SK-N-SH (cell line): ENCODE measurements around the gene WWC1. TPM values are rescaled to one million over a fixed set of nuclear protein-coding genes. Genes with fewer than 3 reads are reported as not detected.

Source experiments
- CTCF ChIA-PET: fragments of 300-600, 350-600 bp; formaldehyde crosslinking; extraction: SDS; loops from one replicate; lab custom pipeline; 2021; lab: Yijun Ruan, JAX
- POLR2A ChIA-PET: fragments of 350-600 bp; sonication (Branson Sonifier 250); formaldehyde crosslinking; extraction: SDS; loops from one replicate; lab custom pipeline; 2020; ENCODE audit warnings: antibody characterized with exemption, inconsistent platforms; lab: Yijun Ruan, JAX
- DNase-seq: peaks from one replicate; pipeline ENCODE4 v3.0.0; 2012
- H2AFZ ChIP-seq: fragments of 200-600 bp; sonication (generic); 2 replicates; pipeline ENCODE4 v1.8.1; 2016; ENCODE audit warnings: antibody characterized with exemption, mild to moderate bottlenecking, low read depth
- H3F3A ChIP-seq: fragments of 200-600 bp; sonication (generic); replicated peaks from 2 replicates; pipeline ENCODE3; 2016; ENCODE audit warnings: antibody characterized with exemption, mild to moderate bottlenecking; ENCODE audit not compliant: insufficient read depth
- H3K27ac ChIP-seq, 2 experiments: fragments of 200-500 bp in 1 of 2; fragments of 200-600 bp in 1 of 2; sonication (Bioruptor generic) in 1 of 2; sonication (generic), shearing (Covaris generic) in 1 of 2; 2 replicates each; pipeline versions ENCODE4 v1.5.1 to v1.6.1; 2014 to 2016; ENCODE audit warnings: low read depth in 2 of 2, inconsistent platforms in 1 of 2, low read length in 1 of 2, mild to moderate bottlenecking in 1 of 2, mixed read lengths in 1 of 2
- H3K27me3 ChIP-seq: fragments of 200-600 bp; sonication (generic), shearing (Covaris generic); 2 replicates; pipeline ENCODE4 v1.6.1; 2016; ENCODE audit warnings: mixed run types; ENCODE audit not compliant: insufficient read depth
- H3K36me3 ChIP-seq, 2 experiments: fragments of 200-500 bp in 1 of 2; fragments of 200-600 bp in 1 of 2; sonication (Bioruptor generic) in 1 of 2; sonication (generic) in 1 of 2; replicated peaks in 1 of 2; 2 replicates each; pipeline versions ENCODE3 to v1.5.1; 2014 to 2016; ENCODE audit warnings: low read length in 1 of 2, mild to moderate bottlenecking in 1 of 2; ENCODE audit not compliant: insufficient read depth in 2 of 2, control insufficient read depth in 1 of 2
- H3K4me1 ChIP-seq, 2 experiments: fragments of 200-500 bp in 1 of 2; fragments of 200-600 bp in 1 of 2; sonication (Bioruptor generic) in 1 of 2; sonication (generic), shearing (Covaris generic) in 1 of 2; 2 replicates each; pipeline versions ENCODE4 v1.5.1 to v1.6.1; 2014 to 2016; ENCODE audit warnings: low read depth in 1 of 2, low read length in 1 of 2, mixed run types in 1 of 2; ENCODE audit not compliant: insufficient read depth in 2 of 2, control insufficient read depth in 1 of 2
- H3K4me2 ChIP-seq: fragments of 200-600 bp; sonication (generic), shearing (Covaris generic); 2 replicates; pipeline ENCODE4 v1.6.1; 2017; ENCODE audit warnings: mixed run types
- H3K4me3 ChIP-seq, 2 experiments: fragments of 200-500 bp in 1 of 2; fragments of 200-600 bp in 1 of 2; sonication (Bioruptor generic) in 1 of 2; sonication (generic), shearing (Covaris generic) in 1 of 2; 2 replicates each; pipeline versions ENCODE4 v1.5.1 to v1.8.1; 2014 to 2016; ENCODE audit warnings: low read depth in 2 of 2, inconsistent platforms in 1 of 2, low read length in 1 of 2, mild to moderate bottlenecking in 1 of 2, mixed read lengths in 1 of 2, moderate library complexity in 1 of 2
- H3K79me2 ChIP-seq: fragments of 200-600 bp; sonication (generic); 2 replicates; pipeline ENCODE4 v1.8.1; 2017; ENCODE audit warnings: mild to moderate bottlenecking; ENCODE audit not compliant: insufficient read depth
- H3K9ac ChIP-seq: fragments of 200-600 bp; sonication (generic); 2 replicates; pipeline ENCODE4 v1.6.1; 2017; ENCODE audit warnings: mixed run types
- H3K9me2 ChIP-seq: fragments of 200-600 bp; sonication (generic); 2 replicates; pipeline ENCODE4 v1.6.1; 2017; ENCODE audit warnings: mixed run types
- H3K9me3 ChIP-seq: fragments of 200-600 bp; sonication (generic); 2 replicates; pipeline ENCODE4 v1.6.1; 2017; ENCODE audit warnings: mixed run types, mild to moderate bottlenecking, moderate library complexity
- H4K20me1 ChIP-seq: fragments of 200-600 bp; sonication (generic); 2 replicates; pipeline ENCODE4 v1.6.1; 2017; ENCODE audit warnings: mild to moderate bottlenecking, mixed run types; ENCODE audit not compliant: insufficient read depth
- ELF1 ChIP-seq: IDR thresholded peaks from 2 replicates; pipeline ENCODE4 v1.4.0; 2012
- EP300 ChIP-seq, 2 experiments: IDR thresholded peaks; 2 replicates each; pipeline versions ENCODE4 v1.4.0 to v1.6.1; 2012; ENCODE audit warnings: borderline replicate concordance in 1 of 2, low read depth in 1 of 2, low read length in 1 of 2
- EZH2phosphoT487 ChIP-seq: fragments of 200-600 bp; sonication (generic); IDR thresholded peaks from 2 replicates; pipeline ENCODE4 v1.6.1; 2017; ENCODE audit warnings: low read depth, mixed run types, mild to moderate bottlenecking, antibody characterized with exemption, moderate library complexity, borderline replicate concordance
- FOSL2 ChIP-seq: IDR thresholded peaks from 2 replicates; pipeline ENCODE4 v1.4.0; 2012; ENCODE audit warnings: low read depth, mild to moderate bottlenecking, moderate library complexity, borderline replicate concordance
- FOXJ3 ChIP-seq: sonication (generic); formaldehyde crosslinking; IDR thresholded peaks from 2 replicates; pipeline ENCODE4 v1.5.1; 2020; ENCODE audit warnings: mild to moderate bottlenecking, missing genetic modification reagents
- FOXM1 ChIP-seq: IDR thresholded peaks from 2 replicates; pipeline ENCODE4 v1.4.0; 2012; ENCODE audit warnings: low read depth, mild to moderate bottlenecking
- GABPA ChIP-seq: IDR thresholded peaks from 2 replicates; pipeline ENCODE4 v1.4.0; 2012; ENCODE audit warnings: low read depth, mild to moderate bottlenecking
- GATA2 ChIP-seq: sonication (generic); formaldehyde crosslinking; IDR thresholded peaks from 2 replicates; pipeline ENCODE4 v1.5.0; 2020; ENCODE audit warnings: mild to moderate bottlenecking, missing genetic modification reagents
- JUND ChIP-seq: IDR thresholded peaks from 2 replicates; pipeline ENCODE4 v1.4.0; 2012
- NFIC ChIP-seq: IDR thresholded peaks from 2 replicates; pipeline ENCODE4 v1.4.0; 2012; ENCODE audit warnings: borderline replicate concordance
- POLR2AphosphoS5 ChIP-seq: IDR thresholded peaks from 2 replicates; pipeline ENCODE4 v1.6.1; 2012; ENCODE audit warnings: low read depth, low read length
- RAD21 ChIP-seq: IDR thresholded peaks from 2 replicates; pipeline ENCODE4 v1.6.1; 2012; ENCODE audit warnings: mild to moderate bottlenecking, low read length
- RCOR1 ChIP-seq: fragments of 150-350 bp; IDR thresholded peaks from 2 replicates; pipeline ENCODE4 v1.6.1; 2017; ENCODE audit warnings: antibody characterized with exemption, low read length
- RFX5 ChIP-seq: IDR thresholded peaks from 2 replicates; pipeline ENCODE4 v1.6.1; 2012; ENCODE audit warnings: mild to moderate bottlenecking, improper control_type of control experiment, low read length
- RXRA ChIP-seq: IDR thresholded peaks from 2 replicates; pipeline ENCODE4 v1.4.0; 2012; ENCODE audit warnings: low read depth, mild to moderate bottlenecking, borderline replicate concordance
- TCF12 ChIP-seq: IDR thresholded peaks from 2 replicates; pipeline ENCODE4 v1.4.0; 2012
- WGBS: methylation state at CpG from one replicate; pipeline ENCODE4 v1.1.6; 2017; ENCODE audit warnings: low lambda C conversion rate; 5-methylcytosine and 5-hydroxymethylcytosine counted together
- polyA plus RNA-seq, 3 experiments: library from polyadenylated mRNA; depleted of rRNA; stranded (reverse); fragments of >200 nt; gene quantifications; 2 replicates each; pipeline ENCODE4 v1.2.3, GENCODE V29; 2012
- TF ChIP-seq, protein P1 (sequence below): IDR thresholded peaks from 2 replicates; pipeline ENCODE4 v1.4.0; 2012; ENCODE audit warnings: low read depth, borderline replicate concordance
- TF ChIP-seq, protein P2 (sequence below): fragments of 150-350 bp; IDR thresholded peaks from 2 replicates; pipeline ENCODE4 v1.6.1; 2017; ENCODE audit warnings: antibody characterized with exemption, low read length, low read depth, borderline replicate concordance
- TF ChIP-seq, protein P3 (sequence below): IDR thresholded peaks from 2 replicates; pipeline ENCODE4; 2012
- TF ChIP-seq, protein P4 (sequence below): IDR thresholded peaks from 2 replicates; pipeline ENCODE4 v1.6.1; 2012; ENCODE audit warnings: mild to moderate bottlenecking, low read depth, low read length, moderate library complexity
- TF ChIP-seq, protein P5 (sequence below): IDR thresholded peaks from 2 replicates; pipeline ENCODE4 v1.4.0; 2012; ENCODE audit warnings: low read depth, borderline replicate concordance

Gene WWC1
- polyA plus RNA-seq, 1 of the 3 experiments (the other 2 are of a cell fraction): 16.9 TPM

DNA sequence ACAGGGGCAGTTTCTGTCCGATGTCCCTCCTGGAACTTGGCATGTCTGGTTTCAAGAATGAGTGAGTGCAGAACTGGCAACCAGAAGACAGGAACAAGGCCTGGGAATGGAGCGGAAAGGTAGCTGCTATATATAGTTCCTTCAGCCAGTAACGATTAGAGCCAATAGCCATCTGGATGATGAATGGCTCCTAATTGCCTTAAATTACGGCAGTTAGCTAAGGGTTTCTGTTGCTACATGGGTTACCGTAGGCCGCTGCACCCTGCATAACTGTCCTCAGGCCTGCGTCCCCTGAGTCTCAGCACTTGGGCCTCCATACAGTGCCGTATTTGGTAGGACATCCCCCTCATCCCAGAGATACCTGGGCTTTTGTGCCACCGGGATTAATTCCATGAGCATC is 29.4 kb downstream of the WWC1 start (continued):
- TF ChIP-seq, protein P1, sequence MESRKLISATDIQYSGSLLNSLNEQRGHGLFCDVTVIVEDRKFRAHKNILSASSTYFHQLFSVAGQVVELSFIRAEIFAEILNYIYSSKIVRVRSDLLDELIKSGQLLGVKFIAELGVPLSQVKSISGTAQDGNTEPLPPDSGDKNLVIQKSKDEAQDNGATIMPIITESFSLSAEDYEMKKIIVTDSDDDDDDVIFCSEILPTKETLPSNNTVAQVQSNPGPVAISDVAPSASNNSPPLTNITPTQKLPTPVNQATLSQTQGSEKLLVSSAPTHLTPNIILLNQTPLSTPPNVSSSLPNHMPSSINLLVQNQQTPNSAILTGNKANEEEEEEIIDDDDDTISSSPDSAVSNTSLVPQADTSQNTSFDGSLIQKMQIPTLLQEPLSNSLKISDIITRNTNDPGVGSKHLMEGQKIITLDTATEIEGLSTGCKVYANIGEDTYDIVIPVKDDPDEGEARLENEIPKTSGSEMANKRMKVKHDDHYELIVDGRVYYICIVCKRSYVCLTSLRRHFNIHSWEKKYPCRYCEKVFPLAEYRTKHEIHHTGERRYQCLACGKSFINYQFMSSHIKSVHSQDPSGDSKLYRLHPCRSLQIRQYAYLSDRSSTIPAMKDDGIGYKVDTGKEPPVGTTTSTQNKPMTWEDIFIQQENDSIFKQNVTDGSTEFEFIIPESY: no peak
- no peak for TF ChIP-seq EZH2phosphoT487
- TF ChIP-seq FOXJ3 (CRISPR knock-in tag): no peak
- TF ChIP-seq, protein P2, sequence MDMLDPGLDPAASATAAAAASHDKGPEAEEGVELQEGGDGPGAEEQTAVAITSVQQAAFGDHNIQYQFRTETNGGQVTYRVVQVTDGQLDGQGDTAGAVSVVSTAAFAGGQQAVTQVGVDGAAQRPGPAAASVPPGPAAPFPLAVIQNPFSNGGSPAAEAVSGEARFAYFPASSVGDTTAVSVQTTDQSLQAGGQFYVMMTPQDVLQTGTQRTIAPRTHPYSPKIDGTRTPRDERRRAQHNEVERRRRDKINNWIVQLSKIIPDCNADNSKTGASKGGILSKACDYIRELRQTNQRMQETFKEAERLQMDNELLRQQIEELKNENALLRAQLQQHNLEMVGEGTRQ: no peak

DNA sequence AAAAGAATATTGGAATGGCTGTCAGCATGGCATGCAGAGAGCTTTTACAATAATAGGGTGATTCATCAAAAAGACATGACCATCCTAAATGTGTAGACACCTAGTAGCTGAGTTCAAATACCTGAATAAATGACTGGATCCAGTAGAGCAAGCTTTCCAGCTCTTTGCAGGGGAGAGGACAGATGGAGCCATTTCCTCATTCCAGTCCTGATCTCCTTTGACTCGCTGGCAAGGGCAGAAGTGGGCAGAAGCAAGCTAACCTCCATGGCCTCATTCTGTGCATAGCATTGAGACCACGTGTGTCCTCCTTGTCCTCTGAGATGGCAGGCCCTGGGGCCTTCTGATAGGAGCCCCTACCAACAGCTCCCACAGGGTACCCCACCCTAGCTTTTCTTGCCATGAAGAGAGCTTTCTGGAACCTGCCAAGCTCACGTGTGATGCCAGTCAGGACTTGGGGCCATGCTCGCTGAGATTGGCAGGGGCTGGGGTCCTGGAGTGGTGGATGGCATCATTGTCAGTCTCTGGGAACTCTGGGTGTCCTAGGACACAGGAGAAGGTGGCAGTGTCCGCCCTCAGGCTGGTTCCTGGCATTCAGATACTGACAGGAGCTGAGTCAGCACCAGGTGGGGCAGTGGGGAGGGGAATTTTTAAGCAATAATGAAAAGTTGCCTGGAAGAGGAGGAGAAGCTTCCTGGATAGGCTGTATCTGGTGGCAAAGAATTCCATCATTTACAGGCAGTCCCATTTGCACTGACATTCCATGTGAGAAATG is 33.6 kb downstream of the WWC1 start:
- no peaks in the 10 kb centered on the region for H3K27me3 ChIP-seq
- no peaks in the 10 kb centered on the region for H3K9me3 ChIP-seq
- POLR2A ChIA-PET: no interaction called here
- H3K4me3 ChIP-seq: no peak overlapping the region
- peak overlapping the region in 1 of 2 experiments; percentile 56; a peak in 2 of 4 replicates for H3K27ac ChIP-seq
- no peaks in the 10 kb centered on the region for H3K9me2 ChIP-seq
- peaks cover 14% of the 10 kb centered on the region; the same call in 1 of the 2 replicates for H3K79me2 ChIP-seq
- 71% methylated on average over 4 of the region's 5 CpGs for WGBS
- no peak for DNase-seq
- no peaks in the 10 kb centered on the region for H4K20me1 ChIP-seq
- CTCF ChIA-PET: interaction anchor here (0.9 kb wide), 1 partner anchor 100 kb away, joined by 3 read pairs; no protein-coding TSS in a partner anchor
- H3K4me2 ChIP-seq: peak overlapping the region; percentile 51
- H3K4me1 ChIP-seq: peaks cover 7 to 10% of the 10 kb centered on the region in 2 experiments; a peak in 2 of 4 replicates
- H2AFZ ChIP-seq: no peak overlapping the region
- TF ChIP-seq RXRA: peak; percentile 18; the same call in 1 of the 2 replicates
- TF ChIP-seq, protein P3, sequence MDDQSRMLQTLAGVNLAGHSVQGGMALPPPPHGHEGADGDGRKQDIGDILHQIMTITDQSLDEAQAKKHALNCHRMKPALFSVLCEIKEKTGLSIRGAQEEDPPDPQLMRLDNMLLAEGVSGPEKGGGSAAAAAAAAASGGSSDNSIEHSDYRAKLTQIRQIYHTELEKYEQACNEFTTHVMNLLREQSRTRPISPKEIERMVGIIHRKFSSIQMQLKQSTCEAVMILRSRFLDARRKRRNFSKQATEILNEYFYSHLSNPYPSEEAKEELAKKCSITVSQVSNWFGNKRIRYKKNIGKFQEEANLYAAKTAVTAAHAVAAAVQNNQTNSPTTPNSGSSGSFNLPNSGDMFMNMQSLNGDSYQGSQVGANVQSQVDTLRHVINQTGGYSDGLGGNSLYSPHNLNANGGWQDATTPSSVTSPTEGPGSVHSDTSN: peak; percentile 37
- peak; percentile 83 for TF ChIP-seq ELF1
- TF ChIP-seq FOSL2: peak; percentile 39; the same call in 1 of the 2 replicates
- no peak for TF ChIP-seq RAD21
- peak in 1 of 2 experiments; percentile 9; a peak in 1 of 4 replicates for TF ChIP-seq EP300 (IDR thresholded peaks at IDR 0.05; ENCODE audit: borderline replicate concordance in 1 of 2, low read depth in 1 of 2, low read length in 1 of 2)
- no peak for TF ChIP-seq RCOR1
- no peak for TF ChIP-seq POLR2AphosphoS5
- no peak for TF ChIP-seq GATA2 (CRISPR knock-in tag)
- TF ChIP-seq RFX5: no peak
- no peak for TF ChIP-seq FOXM1
- TF ChIP-seq, protein P4, sequence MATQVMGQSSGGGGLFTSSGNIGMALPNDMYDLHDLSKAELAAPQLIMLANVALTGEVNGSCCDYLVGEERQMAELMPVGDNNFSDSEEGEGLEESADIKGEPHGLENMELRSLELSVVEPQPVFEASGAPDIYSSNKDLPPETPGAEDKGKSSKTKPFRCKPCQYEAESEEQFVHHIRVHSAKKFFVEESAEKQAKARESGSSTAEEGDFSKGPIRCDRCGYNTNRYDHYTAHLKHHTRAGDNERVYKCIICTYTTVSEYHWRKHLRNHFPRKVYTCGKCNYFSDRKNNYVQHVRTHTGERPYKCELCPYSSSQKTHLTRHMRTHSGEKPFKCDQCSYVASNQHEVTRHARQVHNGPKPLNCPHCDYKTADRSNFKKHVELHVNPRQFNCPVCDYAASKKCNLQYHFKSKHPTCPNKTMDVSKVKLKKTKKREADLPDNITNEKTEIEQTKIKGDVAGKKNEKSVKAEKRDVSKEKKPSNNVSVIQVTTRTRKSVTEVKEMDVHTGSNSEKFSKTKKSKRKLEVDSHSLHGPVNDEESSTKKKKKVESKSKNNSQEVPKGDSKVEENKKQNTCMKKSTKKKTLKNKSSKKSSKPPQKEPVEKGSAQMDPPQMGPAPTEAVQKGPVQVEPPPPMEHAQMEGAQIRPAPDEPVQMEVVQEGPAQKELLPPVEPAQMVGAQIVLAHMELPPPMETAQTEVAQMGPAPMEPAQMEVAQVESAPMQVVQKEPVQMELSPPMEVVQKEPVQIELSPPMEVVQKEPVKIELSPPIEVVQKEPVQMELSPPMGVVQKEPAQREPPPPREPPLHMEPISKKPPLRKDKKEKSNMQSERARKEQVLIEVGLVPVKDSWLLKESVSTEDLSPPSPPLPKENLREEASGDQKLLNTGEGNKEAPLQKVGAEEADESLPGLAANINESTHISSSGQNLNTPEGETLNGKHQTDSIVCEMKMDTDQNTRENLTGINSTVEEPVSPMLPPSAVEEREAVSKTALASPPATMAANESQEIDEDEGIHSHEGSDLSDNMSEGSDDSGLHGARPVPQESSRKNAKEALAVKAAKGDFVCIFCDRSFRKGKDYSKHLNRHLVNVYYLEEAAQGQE: no peak
- TF ChIP-seq NFIC: no peak
- TF ChIP-seq, protein P5, sequence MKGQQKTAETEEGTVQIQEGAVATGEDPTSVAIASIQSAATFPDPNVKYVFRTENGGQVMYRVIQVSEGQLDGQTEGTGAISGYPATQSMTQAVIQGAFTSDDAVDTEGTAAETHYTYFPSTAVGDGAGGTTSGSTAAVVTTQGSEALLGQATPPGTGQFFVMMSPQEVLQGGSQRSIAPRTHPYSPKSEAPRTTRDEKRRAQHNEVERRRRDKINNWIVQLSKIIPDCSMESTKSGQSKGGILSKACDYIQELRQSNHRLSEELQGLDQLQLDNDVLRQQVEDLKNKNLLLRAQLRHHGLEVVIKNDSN: no peak
- peak; percentile 37; the same call in 1 of the 2 replicates for TF ChIP-seq JUND
- TF ChIP-seq EZH2phosphoT487: no peak
- TF ChIP-seq GABPA: no peak
- peak; percentile 41; the same call in 1 of the 2 replicates for TF ChIP-seq TCF12
- TF ChIP-seq, all 33 proteins: peak for 7
- Histone ChIP-seq H3F3A (peaks cover 15% of the 10 kb centered on the region), H3K9ac (no peak overlapping the region), H3K36me3 (no peaks in the 10 kb centered on the region)
